IMR-90 (cell line): ENCODE results near the gene IL34. TPM values are rescaled to one million over a fixed set of nuclear protein-coding genes. Genes with fewer than 3 reads are reported as not detected.

Source experiments
- ATAC-seq: fragments of 200-7000 bp; cut with Tn5 transposase; 2 replicates; pipeline ENCODE4 v1.9.1; 2020; ENCODE audit warnings: low read depth, mild to moderate bottlenecking, moderate library complexity
- BruUV-seq: library from RNA; stranded (reverse); fragments of 400-500 nt; replicated peaks from 2 replicates; lab custom pipeline; 2021; lab: Mats Ljungman, UMichigan
- CTCF ChIA-PET: fragments of 300-600 bp; formaldehyde crosslinking; extraction: SDS; loops from one replicate; lab custom pipeline; 2021; ENCODE audit warnings: antibody characterized with exemption; lab: Yijun Ruan, JAX
- POLR2A ChIA-PET: fragments of 300-600 bp; sonication (Branson Sonifier 250); formaldehyde crosslinking; loops from one replicate; lab custom pipeline; 2022; ENCODE audit warnings: antibody characterized with exemption; ENCODE audit not compliant: unreplicated experiment; lab: Charles Lee
- DNase-seq: peaks from one replicate; pipeline ENCODE4 v3.0.0; 2013
- H2AFZ ChIP-seq: replicated peaks from 2 replicates; pipeline ENCODE3; 2013; ENCODE audit warnings: low read length, mild to moderate bottlenecking; ENCODE audit not compliant: poor library complexity
- H2AK5ac ChIP-seq: 2 replicates; pipeline ENCODE4 v1.6.1; 2013; ENCODE audit warnings: low read depth, low read length, inconsistent platforms
- H2AK9ac ChIP-seq: replicated peaks from 2 replicates; pipeline ENCODE3; 2013; ENCODE audit warnings: mild to moderate bottlenecking, low read depth, low read length, moderate library complexity; ENCODE audit not compliant: poor library complexity
- H2BK120ac ChIP-seq: 2 replicates; pipeline ENCODE4 v1.6.1; 2013; ENCODE audit warnings: low read depth, low read length, inconsistent platforms
- H2BK15ac ChIP-seq: 3 replicates; pipeline ENCODE4 v1.6.1; 2013; ENCODE audit warnings: low read depth, low read length, inconsistent platforms
- H2BK20ac ChIP-seq: 2 replicates; pipeline ENCODE4 v1.6.1; 2013; ENCODE audit warnings: low read depth, mild to moderate bottlenecking, inconsistent platforms, low read length, moderate library complexity
- H2BK5ac ChIP-seq: 2 replicates; pipeline ENCODE4 v1.6.1; 2013; ENCODE audit warnings: mild to moderate bottlenecking, low read depth, low read length, inconsistent platforms; ENCODE audit not compliant: poor library complexity, severe bottlenecking
- H3K14ac ChIP-seq: replicated peaks from 2 replicates; pipeline ENCODE4 v1.6.1; 2013; ENCODE audit warnings: low read depth, low read length, inconsistent platforms
- H3K18ac ChIP-seq: 2 replicates; pipeline ENCODE4 v1.6.1; 2013; ENCODE audit warnings: low read depth, low read length, control low read depth
- H3K23ac ChIP-seq: 2 replicates; pipeline ENCODE4 v1.6.1; 2013; ENCODE audit warnings: low read depth, low read length, inconsistent platforms
- H3K27ac ChIP-seq: 2 replicates; pipeline ENCODE4 v1.5.1; 2013; ENCODE audit warnings: mild to moderate bottlenecking, control low read depth, low read length; ENCODE audit not compliant: insufficient read depth
- H3K27me3 ChIP-seq: 2 replicates; pipeline ENCODE4 v1.6.1; 2013; ENCODE audit warnings: low read length; ENCODE audit not compliant: control insufficient read depth, insufficient read depth
- H3K36me3 ChIP-seq: 2 replicates; pipeline ENCODE4 v1.6.1; 2013; ENCODE audit warnings: low read length, mixed read lengths; ENCODE audit not compliant: control insufficient read depth, insufficient read depth
- H3K4ac ChIP-seq: 2 replicates; pipeline ENCODE4 v1.6.1; 2013; ENCODE audit warnings: low read depth, low read length, inconsistent platforms
- H3K4me1 ChIP-seq: 2 replicates; pipeline ENCODE4 v1.6.1; 2013; ENCODE audit warnings: low read length, mixed read lengths; ENCODE audit not compliant: control insufficient read depth, insufficient read depth
- H3K4me2 ChIP-seq: 2 replicates; pipeline ENCODE4 v1.6.1; 2013; ENCODE audit warnings: low read depth, mild to moderate bottlenecking, control low read depth, low read length, moderate library complexity
- H3K4me3 ChIP-seq: 2 replicates; pipeline ENCODE4 v1.5.1; 2013; ENCODE audit warnings: low read depth, mild to moderate bottlenecking, control low read depth, low read length, moderate library complexity; ENCODE audit not compliant: insufficient read depth
- H3K56ac ChIP-seq: 2 replicates; pipeline ENCODE4 v1.6.1; 2013; ENCODE audit warnings: low read length, inconsistent platforms; ENCODE audit not compliant: insufficient read depth; ENCODE audit errors: extremely low read depth
- H3K79me1 ChIP-seq, 2 experiments: 2 replicates each; pipeline ENCODE4 v1.6.1; 2013; ENCODE audit warnings: low read length in 2 of 2, inconsistent platforms in 1 of 2, low read depth in 1 of 2
- H3K9ac ChIP-seq: 2 replicates; pipeline ENCODE4 v1.6.1; 2013; ENCODE audit warnings: low read depth, low read length, control low read depth
- H3K9me1 ChIP-seq: 2 replicates; pipeline ENCODE4 v1.6.1; 2013; ENCODE audit warnings: low read length, inconsistent platforms; ENCODE audit not compliant: insufficient read depth
- H3K9me3 ChIP-seq: 2 replicates; pipeline ENCODE4 v1.6.1; 2013; ENCODE audit warnings: low read length; ENCODE audit not compliant: control insufficient read depth, insufficient read depth
- H4K20me1 ChIP-seq: 2 replicates; pipeline ENCODE4 v1.6.1; 2013; ENCODE audit warnings: low read length, inconsistent platforms; ENCODE audit not compliant: insufficient read depth
- H4K5ac ChIP-seq: 2 replicates; pipeline ENCODE4 v1.6.1; 2013; ENCODE audit warnings: mild to moderate bottlenecking, low read depth, low read length, control low read depth
- H4K8ac ChIP-seq, 2 experiments: 2 replicates each; pipeline ENCODE4 v1.6.1; 2013; ENCODE audit warnings: low read depth in 2 of 2, low read length in 2 of 2, control low read depth in 1 of 2, inconsistent platforms in 1 of 2
- H4K91ac ChIP-seq: 2 replicates; pipeline ENCODE4 v1.6.1; 2013; ENCODE audit warnings: low read depth, low read length, inconsistent platforms; ENCODE audit not compliant: insufficient read depth
- BHLHE40 ChIP-seq: fragments of 150-350 bp; IDR thresholded peaks from 2 replicates; pipeline ENCODE4 v1.6.1; 2016; ENCODE audit warnings: mild to moderate bottlenecking, low read depth, low read length
- CEBPB ChIP-seq: IDR thresholded peaks from 2 replicates; pipeline ENCODE4 v1.6.1; 2012; ENCODE audit warnings: low read depth, low read length, improper control_type of control experiment
- CHD1 ChIP-seq: IDR thresholded peaks from 2 replicates; pipeline ENCODE4 v1.6.1; 2012; ENCODE audit warnings: low read depth, low read length, improper control_type of control experiment
- FOS ChIP-seq: fragments of 150-350 bp; IDR thresholded peaks from 2 replicates; pipeline ENCODE4 v1.6.1; 2016; ENCODE audit warnings: low read depth, low read length
- MAFK ChIP-seq: IDR thresholded peaks from 2 replicates; pipeline ENCODE4 v1.6.1; 2012; ENCODE audit warnings: low read depth, low read length, improper control_type of control experiment
- MAZ ChIP-seq: IDR thresholded peaks from 2 replicates; pipeline ENCODE4 v1.6.1; 2012; ENCODE audit warnings: low read depth, mild to moderate bottlenecking, low read length, improper control_type of control experiment, moderate library complexity, borderline replicate concordance
- MXI1 ChIP-seq: IDR thresholded peaks from 2 replicates; pipeline ENCODE4 v1.6.1; 2012; ENCODE audit warnings: low read depth, mild to moderate bottlenecking, low read length, moderate library complexity, borderline replicate concordance
- NFE2L2 ChIP-seq: fragments of 150-350 bp; IDR thresholded peaks from 2 replicates; pipeline ENCODE4 v1.6.1; 2016; ENCODE audit warnings: low read depth, mild to moderate bottlenecking, low read length
- POLR2A ChIP-seq: IDR thresholded peaks from 2 replicates; pipeline ENCODE4 v1.6.1; 2012; ENCODE audit warnings: mild to moderate bottlenecking, low read depth, low read length
- RAD21 ChIP-seq: IDR thresholded peaks from 2 replicates; pipeline ENCODE4 v1.6.1; 2012; ENCODE audit warnings: low read length, improper control_type of control experiment
- RCOR1 ChIP-seq: IDR thresholded peaks from 2 replicates; pipeline ENCODE4 v1.6.1; 2012; ENCODE audit warnings: mild to moderate bottlenecking, low read length, improper control_type of control experiment; ENCODE audit not compliant: insufficient replicate concordance
- RFX5 ChIP-seq: IDR thresholded peaks from 2 replicates; pipeline ENCODE4 v1.8.0; 2012; ENCODE audit warnings: low read depth, mild to moderate bottlenecking, low read length, moderate library complexity
- SMC3 ChIP-seq: fragments of 150-350 bp; IDR thresholded peaks from 2 replicates; pipeline ENCODE4 v1.6.1; 2016; ENCODE audit warnings: low read depth, mild to moderate bottlenecking, antibody characterized with exemption, low read length, moderate library complexity
- WGBS, 2 experiments: methylation state at CpG; one replicate each; pipeline versions ENCODE4 v1.1.5 to v1.1.7; 2013; ENCODE audit warnings: missing lambda C conversion rate in 2 of 2; ENCODE audit not compliant: insufficient read length in 1 of 2; ENCODE audit errors: extremely low coverage in 2 of 2; 5-methylcytosine and 5-hydroxymethylcytosine counted together
- dilution Hi-C: fragments of 300-500 bp; cut with HindIII; formaldehyde crosslinking; loops from one replicate; pipeline ENCODE4 v1.14.3; 2018; ENCODE audit warnings: low sequenced_read_pairs; ENCODE audit not compliant: unreplicated experiment
- in situ Hi-C: fragments of 300-500 bp; cut with MboI; formaldehyde crosslinking; loops from 3 replicates; pipeline ENCODE4 v1.14.3; 2019; ENCODE audit warnings: low sequenced_read_pairs, inconsistent platforms, mixed read lengths
- intact Hi-C: fragments of 100-400 bp; cut with micrococcal nuclease; formaldehyde crosslinking; loops from 2 replicates; pipeline ENCODE4 v1.10.0; 2022
- polyA plus RNA-seq, 3 experiments: library from polyadenylated mRNA; depleted of rRNA; stranded (reverse); fragments of >200 nt; gene quantifications; 2 replicates each; pipeline ENCODE4 v1.2.3, GENCODE V29; 2012; ENCODE audit warnings: low replicate concordance in 1 of 3
- total RNA-seq: library from RNA; depleted of rRNA; stranded (reverse); fragments of >200 nt; gene quantifications from 2 replicates; pipeline ENCODE4 v1.2.3, GENCODE V29; 2012
- TF ChIP-seq, protein P1 (sequence below): fragments of 150-350 bp; IDR thresholded peaks from 2 replicates; pipeline ENCODE4 v1.6.1; 2017; ENCODE audit warnings: mild to moderate bottlenecking, antibody characterized with exemption, low read length, low read depth
- TF ChIP-seq, protein P2 (sequence below): fragments of 150-350 bp; IDR thresholded peaks from 2 replicates; pipeline ENCODE4 v1.6.1; 2016; ENCODE audit warnings: low read depth, mild to moderate bottlenecking, low read length, moderate library complexity, borderline replicate concordance
- TF ChIP-seq, protein P3 (sequence below): conservative IDR thresholded peaks from 2 replicates; pipeline ENCODE4 v1.5.1; 2012; ENCODE audit warnings: mild to moderate bottlenecking, low read depth, low read length, improper control_type of control experiment

IL34 gene
- total and polyA plus RNA-seq, 2 of the 4 experiments (the other 2 are of a cell fraction), result 1.3 to 2.5 TPM

DNA sequence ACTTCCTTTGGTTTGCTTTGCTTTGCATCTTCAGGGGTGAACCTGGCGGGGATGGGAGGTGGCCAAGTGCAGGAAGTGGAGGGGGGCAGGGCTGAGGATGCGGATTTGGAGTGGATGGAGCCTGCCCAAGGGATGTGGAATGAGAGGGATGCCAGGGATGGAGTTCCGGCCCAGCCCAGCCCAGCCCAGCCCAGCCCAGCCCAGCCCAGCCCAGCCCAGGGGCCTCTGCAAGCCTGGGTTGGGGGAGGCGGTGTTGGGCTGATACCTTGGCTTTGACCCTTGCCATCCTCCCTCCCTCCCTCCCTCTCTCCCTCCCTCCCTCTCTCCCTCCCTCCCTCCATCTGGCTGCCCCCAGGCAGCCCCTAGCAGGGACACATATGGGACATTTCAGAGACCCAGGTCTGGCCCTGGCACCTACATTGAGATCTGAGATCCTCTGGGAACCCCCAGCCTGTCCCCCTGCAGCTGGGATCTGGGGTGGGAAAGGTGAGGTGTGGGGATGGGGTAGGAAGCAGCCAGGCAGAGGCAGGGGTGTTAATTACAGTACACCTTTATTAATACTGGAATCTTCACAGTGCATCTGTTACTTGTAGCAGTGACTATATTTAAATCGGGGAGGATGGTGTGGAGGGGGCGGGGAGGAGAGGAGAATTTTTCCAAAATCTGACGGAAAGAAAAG lies 14.5 kb downstream of the IL34 start:
- WGBS, 2 experiments, result 80% methylated on average over 1 of the region's 7 CpGs; no CpG with 5 or more reads in 1 of the 2 experiments
- POLR2A ChIA-PET, result no interaction called here
- Histone ChIP-seq H3K27ac (no peak overlapping the region), H4K8ac (no peak overlapping the region), H3K9me1 (no peaks in the 10 kb centered on the region), H3K18ac (no peak overlapping the region), H3K14ac (no peak overlapping the region), H3K56ac (no peak overlapping the region), H2BK120ac (no peak overlapping the region), H2AK5ac (no peak overlapping the region), H3K4me1 (peaks cover 3% of the 10 kb centered on the region; the same call in 1 of the 2 replicates), H3K4me2 (no peak overlapping the region), H2BK5ac (no peak overlapping the region), H3K36me3 (peaks cover 37% of the 10 kb centered on the region), H4K5ac (no peak overlapping the region), H4K91ac (no peak overlapping the region), H2AFZ (no peak overlapping the region), H4K20me1 (peaks cover 45% of the 10 kb centered on the region), H3K27me3 (no peaks in the 10 kb centered on the region), H2BK15ac (no peak overlapping the region), H2BK20ac (no peak overlapping the region), H3K9me3 (no peaks in the 10 kb centered on the region), H2AK9ac (peak overlapping the region; percentile 24), H3K9ac (no peak overlapping the region), H3K4ac (no peak overlapping the region), H3K4me3 (no peak overlapping the region), H3K23ac (no peak overlapping the region), H3K79me1 (peaks cover 0 to 29% of the 10 kb centered on the region in 2 experiments; a peak in 3 of 4 replicates)
- in situ Hi-C loops, result no loop called here
- ATAC-seq (peak; percentile 31), DNase-seq (no peak)
- BruUV-seq, result no TSS peak
- TF ChIP-seq POLR2A (no peak), RAD21 (no peak), RFX5 (no peak), MXI1 (no peak), CEBPB (no peak), MAZ (no peak), NFE2L2 (no peak), MAFK (no peak), RCOR1 (no peak), BHLHE40 (no peak), SMC3 (no peak), CHD1 (no peak), FOS (no peak)
- TF ChIP-seq, protein P1, sequence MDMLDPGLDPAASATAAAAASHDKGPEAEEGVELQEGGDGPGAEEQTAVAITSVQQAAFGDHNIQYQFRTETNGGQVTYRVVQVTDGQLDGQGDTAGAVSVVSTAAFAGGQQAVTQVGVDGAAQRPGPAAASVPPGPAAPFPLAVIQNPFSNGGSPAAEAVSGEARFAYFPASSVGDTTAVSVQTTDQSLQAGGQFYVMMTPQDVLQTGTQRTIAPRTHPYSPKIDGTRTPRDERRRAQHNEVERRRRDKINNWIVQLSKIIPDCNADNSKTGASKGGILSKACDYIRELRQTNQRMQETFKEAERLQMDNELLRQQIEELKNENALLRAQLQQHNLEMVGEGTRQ, result no peak
- TF ChIP-seq, protein P2, sequence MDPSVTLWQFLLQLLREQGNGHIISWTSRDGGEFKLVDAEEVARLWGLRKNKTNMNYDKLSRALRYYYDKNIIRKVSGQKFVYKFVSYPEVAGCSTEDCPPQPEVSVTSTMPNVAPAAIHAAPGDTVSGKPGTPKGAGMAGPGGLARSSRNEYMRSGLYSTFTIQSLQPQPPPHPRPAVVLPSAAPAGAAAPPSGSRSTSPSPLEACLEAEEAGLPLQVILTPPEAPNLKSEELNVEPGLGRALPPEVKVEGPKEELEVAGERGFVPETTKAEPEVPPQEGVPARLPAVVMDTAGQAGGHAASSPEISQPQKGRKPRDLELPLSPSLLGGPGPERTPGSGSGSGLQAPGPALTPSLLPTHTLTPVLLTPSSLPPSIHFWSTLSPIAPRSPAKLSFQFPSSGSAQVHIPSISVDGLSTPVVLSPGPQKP, result no peak
- TF ChIP-seq, protein P3, sequence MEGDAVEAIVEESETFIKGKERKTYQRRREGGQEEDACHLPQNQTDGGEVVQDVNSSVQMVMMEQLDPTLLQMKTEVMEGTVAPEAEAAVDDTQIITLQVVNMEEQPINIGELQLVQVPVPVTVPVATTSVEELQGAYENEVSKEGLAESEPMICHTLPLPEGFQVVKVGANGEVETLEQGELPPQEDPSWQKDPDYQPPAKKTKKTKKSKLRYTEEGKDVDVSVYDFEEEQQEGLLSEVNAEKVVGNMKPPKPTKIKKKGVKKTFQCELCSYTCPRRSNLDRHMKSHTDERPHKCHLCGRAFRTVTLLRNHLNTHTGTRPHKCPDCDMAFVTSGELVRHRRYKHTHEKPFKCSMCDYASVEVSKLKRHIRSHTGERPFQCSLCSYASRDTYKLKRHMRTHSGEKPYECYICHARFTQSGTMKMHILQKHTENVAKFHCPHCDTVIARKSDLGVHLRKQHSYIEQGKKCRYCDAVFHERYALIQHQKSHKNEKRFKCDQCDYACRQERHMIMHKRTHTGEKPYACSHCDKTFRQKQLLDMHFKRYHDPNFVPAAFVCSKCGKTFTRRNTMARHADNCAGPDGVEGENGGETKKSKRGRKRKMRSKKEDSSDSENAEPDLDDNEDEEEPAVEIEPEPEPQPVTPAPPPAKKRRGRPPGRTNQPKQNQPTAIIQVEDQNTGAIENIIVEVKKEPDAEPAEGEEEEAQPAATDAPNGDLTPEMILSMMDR, result no peak
- intact Hi-C loops, result no loop called here
- dilution Hi-C loops, result no loop called here
- CTCF ChIA-PET, result no interaction called here
